Measurements from ENCODE around the gene RAD9A.

RAD9A gene

GRCh38 chr11:67391304-67392182, at the start of gene RAD9A:
TSS of gene RAD9A (plus strand) at chr11:67391986. CDS start at chr11:67392045, 59 bp downstream.
- H3K4me3 ChIP-seq (replicated peaks; ENCODE audit: low read depth, low read length) = peak within 1 kb of the TSS; percentile 88
- TF ChIP-seq CTCF (IDR thresholded peaks at IDR 0.05; ENCODE audit: low read depth, low read length, missing control alignments) = no peak
- DNase-seq (ENCODE audit: extremely low read depth, low read depth) = peak; percentile 65

- no peak overlapping the region for H3K4me3 ChIP-seq (replicated peaks; ENCODE audit: low read depth, low read length)
- no peak for DNase-seq (ENCODE audit: extremely low read depth, low read depth)
- TF ChIP-seq CTCF (IDR thresholded peaks at IDR 0.05; ENCODE audit: low read depth, low read length, missing control alignments) = no peak
Observed at GRCh38 chr11:67344264-67344663, 47.5 kb upstream of the RAD9A start.

DNA sequence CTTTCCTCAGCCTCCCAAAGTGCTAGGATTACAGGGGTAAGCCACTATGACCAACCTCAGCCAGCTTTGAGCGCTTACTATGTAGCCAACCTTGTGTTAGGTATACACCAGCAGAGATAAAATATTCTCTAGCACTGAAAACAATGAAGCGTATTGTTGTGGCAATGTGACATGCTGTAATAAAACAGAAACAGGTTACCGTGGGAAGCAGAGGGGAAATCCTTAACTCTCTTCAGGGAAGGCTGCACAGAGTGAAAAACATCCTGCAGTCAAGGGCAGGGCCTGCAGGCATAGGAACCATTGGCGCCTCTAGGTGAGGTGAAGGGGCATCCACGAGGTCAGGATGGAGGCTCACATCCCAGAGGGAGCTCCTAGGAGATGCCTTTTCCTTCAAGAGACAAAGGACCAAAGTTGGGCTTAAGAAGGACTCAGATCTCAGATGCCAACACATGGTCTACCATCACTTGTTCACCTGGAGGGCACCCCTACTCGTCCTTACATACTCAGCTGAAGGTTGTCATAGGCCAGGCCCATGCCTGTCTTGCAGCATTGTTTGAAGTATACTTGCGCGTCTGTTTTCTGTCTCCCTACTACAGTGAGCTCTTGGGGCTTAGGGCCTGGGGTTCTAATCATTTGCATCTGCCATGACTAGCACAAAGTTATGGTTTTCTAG, 46.4 kb upstream of the RAD9A start:
- DNase-seq (ENCODE audit: extremely low read depth, low read depth) = no peak
- no peak overlapping the region for H3K4me3 ChIP-seq (replicated peaks; ENCODE audit: low read depth, low read length)
- TF ChIP-seq CTCF (IDR thresholded peaks at IDR 0.05; ENCODE audit: low read depth, low read length, missing control alignments) = no peak

DNA sequence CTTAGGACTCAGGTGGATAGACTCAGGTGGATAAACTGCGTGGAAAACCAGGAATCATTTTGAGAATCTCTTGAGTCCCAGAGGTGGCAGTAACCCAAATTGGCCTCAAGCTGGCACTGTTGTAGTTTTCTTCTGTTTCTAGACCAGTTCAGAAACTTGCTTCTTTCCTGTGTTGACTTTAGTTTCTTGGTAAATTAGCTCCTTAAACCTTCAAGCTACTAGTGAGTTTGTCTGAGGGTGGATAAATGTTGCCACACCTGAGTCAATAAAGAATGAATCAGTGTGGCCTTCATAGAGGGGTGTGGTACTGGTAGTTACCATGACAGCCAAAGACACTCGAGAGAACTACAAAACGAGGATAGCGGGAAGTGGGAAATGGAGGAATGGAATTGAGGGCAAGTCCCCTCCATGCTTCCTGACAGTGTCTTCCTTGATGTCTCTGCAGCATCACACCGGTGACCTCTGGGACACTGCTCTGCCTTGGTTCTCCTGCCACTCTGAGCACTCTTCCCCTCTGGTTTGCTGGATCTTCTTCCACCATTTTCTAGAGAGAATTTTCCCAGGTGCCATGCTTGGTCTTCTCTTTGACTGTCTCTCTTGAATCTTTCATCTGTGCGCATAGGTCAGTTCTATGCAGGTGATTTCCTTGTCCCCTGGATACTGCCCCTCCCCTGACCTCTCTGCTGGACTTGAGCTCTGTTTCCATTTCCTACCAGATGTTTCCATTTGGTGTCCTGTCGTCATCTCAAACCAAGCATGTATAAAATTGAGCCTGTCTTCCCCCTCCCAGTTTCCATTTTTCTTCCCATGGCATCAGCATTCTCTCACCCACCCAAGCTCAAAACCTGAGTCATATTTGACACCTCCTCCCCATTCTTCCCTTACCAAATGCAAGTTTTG, 45.6 kb upstream of the RAD9A start:
- peak; percentile 81 for TF ChIP-seq CTCF (IDR thresholded peaks at IDR 0.05; ENCODE audit: low read depth, low read length, missing control alignments)
- DNase-seq (ENCODE audit: extremely low read depth, low read depth) = no peak
- no peak overlapping the region for H3K4me3 ChIP-seq (replicated peaks; ENCODE audit: low read depth, low read length)

- DNase-seq (ENCODE audit: extremely low read depth, low read depth) = peak; percentile 81
Observed at GRCh38 chr11:67347964-67348749, 43.6 kb upstream of the RAD9A start.

More at GRCh38 chr11:67347964-67348749, 43.6 kb upstream of the RAD9A start:
- no peak for TF ChIP-seq CTCF (IDR thresholded peaks at IDR 0.05; ENCODE audit: low read depth, low read length, missing control alignments)
- peak overlapping the region; percentile 10; the same call in 1 of the 2 replicates for H3K4me3 ChIP-seq (replicated peaks; ENCODE audit: low read depth, low read length)

All from HFF-Myc (cell line).